Mononuclear cell (primary cell): ENCODE results near the gene VTI1A. TPM values are rescaled to one million over a fixed set of nuclear protein-coding genes. Genes with fewer than 3 reads are reported as not detected.

Experiments
- H3K27me3 ChIP-seq: 2 replicates; pipeline ENCODE4 v1.6.0; 2011; ENCODE audit warnings: low read length, control low read depth; ENCODE audit not compliant: insufficient read depth
- H3K4me1 ChIP-seq: 2 replicates; pipeline ENCODE4 v1.5.1; 2011; ENCODE audit warnings: mild to moderate bottlenecking, low read length, control low read depth; ENCODE audit not compliant: insufficient read depth
- H3K4me3 ChIP-seq: 2 replicates; pipeline ENCODE4 v1.5.1; 2011; ENCODE audit warnings: mild to moderate bottlenecking, low read length, moderate library complexity
- H3K9me3 ChIP-seq: 2 replicates; pipeline ENCODE4 v1.5.1; 2011; ENCODE audit warnings: low read depth, mild to moderate bottlenecking, control low read depth, low read length
- total RNA-seq: library from RNA; depleted of rRNA; stranded (reverse); fragments of >200 nt; gene quantifications from one replicate; pipeline ENCODE4 v1.2.3, GENCODE V29; 2012

Gene VTI1A
- total RNA-seq, 1 donor = 65.4 TPM

DNA sequence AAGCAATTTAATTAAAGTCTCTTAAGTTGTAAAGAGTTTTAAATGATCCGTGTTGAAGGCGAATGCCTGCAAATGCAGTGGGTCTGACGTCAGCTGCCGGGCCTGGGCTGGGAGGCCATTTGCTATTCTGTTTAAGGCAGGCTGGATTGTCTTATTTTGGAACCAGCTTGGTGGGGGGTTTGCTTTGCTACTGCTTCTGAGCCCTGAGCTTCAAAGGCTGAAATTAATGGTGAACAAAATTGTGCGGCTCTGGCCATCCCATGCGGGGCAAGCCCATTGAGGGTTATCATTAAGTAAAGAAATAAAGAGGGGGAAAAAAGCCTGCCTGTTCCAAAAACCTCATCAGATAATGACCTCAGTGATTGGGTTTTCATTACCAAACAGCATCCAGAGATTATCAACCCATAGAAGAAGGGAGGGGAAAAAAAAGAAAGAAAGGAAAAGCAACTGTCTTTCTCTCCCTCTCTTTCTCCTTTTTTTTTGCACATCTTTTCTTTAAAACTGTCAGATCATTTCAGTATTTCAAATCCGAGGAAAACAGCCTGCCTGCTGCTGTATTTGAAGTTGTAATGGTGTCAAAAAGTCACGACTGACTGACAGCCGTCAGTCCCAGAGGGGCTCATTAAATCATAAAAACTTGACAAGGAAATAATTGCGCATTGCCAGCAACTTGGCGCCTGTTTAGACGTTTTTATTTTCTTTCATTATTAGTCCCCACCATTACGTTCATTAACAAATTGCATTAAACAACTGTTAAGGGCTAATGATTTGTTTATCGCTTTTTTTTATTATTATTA lies 371.2 kb downstream of the VTI1A start:
- no peaks in the 10 kb centered on the region for H3K9me3 ChIP-seq
- H3K4me3 ChIP-seq = no peak overlapping the region
- H3K4me1 ChIP-seq = peaks cover 37% of the 10 kb centered on the region
- H3K27me3 ChIP-seq = no peaks in the 10 kb centered on the region

DNA sequence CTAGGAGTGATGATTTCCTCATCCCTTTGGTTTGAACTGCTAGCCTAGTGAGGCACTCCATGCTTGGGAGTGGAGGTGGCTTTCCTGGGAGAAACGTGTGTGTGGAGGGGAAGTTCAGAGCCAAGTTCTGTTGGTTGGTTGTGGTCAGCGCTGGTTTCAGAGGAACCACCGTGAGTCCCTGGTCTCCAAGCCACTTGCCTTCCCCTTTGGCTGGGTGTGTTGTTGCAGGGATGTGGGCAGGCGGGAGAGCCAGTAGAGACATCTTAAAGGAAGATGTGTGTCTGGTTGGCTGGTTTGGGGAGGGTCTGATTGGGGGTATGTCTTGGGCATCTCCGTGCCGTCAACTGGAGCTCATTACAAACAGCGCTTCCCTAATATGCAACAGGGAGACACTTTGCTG lies 372.2 kb downstream of the VTI1A start:
- Histone ChIP-seq H3K9me3 (no peaks in the 10 kb centered on the region), H3K4me3 (no peak overlapping the region), H3K27me3 (no peaks in the 10 kb centered on the region), H3K4me1 (peaks cover 32% of the 10 kb centered on the region)

DNA sequence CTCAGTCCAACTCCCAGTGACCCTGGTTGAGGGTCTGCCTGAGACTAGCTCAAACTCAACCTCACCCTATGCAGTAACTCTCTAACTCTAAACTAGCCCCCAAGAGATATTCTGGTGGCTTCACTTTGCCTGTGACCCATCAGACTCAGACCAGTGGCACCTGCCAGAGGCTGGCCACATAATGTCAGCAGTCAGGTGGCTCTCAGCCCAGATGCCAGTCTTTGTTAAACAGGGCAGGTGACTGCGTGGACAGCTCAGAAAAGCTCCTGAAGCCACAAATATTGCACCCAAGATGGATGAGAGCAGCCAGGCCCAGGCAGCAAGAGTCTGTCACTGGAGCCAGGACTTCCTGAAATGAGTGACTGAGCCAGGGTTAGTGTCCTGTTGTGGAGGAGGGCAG lies 373.3 kb downstream of the VTI1A start:
- Histone ChIP-seq H3K27me3 (no peaks in the 10 kb centered on the region), H3K4me1 (peaks cover 21% of the 10 kb centered on the region), H3K9me3 (no peaks in the 10 kb centered on the region), H3K4me3 (no peak overlapping the region)

DNA sequence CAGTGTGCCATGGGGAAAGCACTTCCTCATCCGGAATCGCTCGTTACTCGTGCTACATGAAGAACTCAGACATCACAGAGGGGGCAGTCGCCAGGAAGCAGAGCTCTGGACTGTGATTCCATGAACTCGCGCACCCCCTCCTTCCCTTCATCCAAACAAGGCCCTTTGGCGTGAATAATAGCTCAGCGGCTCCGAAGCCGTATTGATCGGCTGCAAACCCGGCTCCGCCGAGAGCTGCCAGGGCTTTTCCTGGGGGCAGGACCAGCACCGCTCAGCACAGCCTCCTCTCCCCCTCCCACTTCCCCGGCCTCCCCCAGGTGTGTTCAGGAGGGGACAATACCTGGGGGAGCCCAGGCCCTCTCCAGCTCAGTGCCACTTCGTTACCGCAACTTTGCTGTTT lies 374.0 kb downstream of the VTI1A start:
- H3K9me3 ChIP-seq = no peaks in the 10 kb centered on the region

DNA sequence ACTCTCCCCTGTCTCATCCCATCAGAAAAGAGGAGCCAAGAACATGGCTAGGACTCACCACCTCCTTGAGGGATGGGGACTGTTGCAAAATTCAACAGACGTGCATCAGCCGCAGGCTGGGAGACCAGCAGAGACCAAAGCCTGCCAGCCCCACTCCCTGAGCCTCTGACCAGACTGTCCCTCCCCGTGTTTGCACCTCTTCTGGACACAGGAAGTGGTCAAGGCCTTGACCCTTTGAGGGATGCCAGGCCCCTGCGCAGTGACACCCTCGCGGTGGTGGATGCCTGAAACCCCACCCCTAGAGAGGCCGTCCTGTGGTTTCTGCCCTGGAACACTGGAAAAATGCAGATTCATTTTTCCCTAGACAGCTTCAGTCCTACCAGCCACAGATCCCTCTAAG lies 374.6 kb downstream of the VTI1A start:
- Histone ChIP-seq H3K4me3 (no peak overlapping the region), H3K9me3 (no peaks in the 10 kb centered on the region), H3K27me3 (no peaks in the 10 kb centered on the region), H3K4me1 (peaks cover 11% of the 10 kb centered on the region)

More for the DNA sequence above, 374.0 kb downstream of the VTI1A start:
- H3K27me3 ChIP-seq = no peaks in the 10 kb centered on the region
- H3K4me3 ChIP-seq = no peak overlapping the region
- peaks cover 14% of the 10 kb centered on the region for H3K4me1 ChIP-seq

DNA sequence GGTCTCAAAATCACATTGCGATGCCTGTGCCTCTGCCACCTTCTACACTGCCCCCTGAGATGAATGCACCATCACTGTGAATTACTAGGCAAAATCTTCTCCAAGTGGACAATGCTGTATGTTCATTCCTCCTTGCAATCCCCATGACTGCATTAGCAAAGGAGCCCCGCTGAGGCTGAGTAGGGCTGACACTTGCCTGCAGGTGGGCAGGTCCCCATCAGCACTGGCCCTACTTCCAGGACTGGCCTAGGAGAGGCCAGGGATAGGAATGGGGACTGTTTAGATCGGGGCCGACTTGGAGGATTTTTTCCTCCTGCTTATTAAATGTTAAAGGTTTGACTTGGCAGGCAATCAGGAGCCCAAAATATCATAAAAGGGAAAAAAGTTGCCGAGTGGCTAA lies 376.0 kb downstream of the VTI1A start:
- peaks cover 11% of the 10 kb centered on the region for H3K4me1 ChIP-seq
- H3K4me3 ChIP-seq = no peak overlapping the region
- no peaks in the 10 kb centered on the region for H3K9me3 ChIP-seq
- no peaks in the 10 kb centered on the region for H3K27me3 ChIP-seq

DNA sequence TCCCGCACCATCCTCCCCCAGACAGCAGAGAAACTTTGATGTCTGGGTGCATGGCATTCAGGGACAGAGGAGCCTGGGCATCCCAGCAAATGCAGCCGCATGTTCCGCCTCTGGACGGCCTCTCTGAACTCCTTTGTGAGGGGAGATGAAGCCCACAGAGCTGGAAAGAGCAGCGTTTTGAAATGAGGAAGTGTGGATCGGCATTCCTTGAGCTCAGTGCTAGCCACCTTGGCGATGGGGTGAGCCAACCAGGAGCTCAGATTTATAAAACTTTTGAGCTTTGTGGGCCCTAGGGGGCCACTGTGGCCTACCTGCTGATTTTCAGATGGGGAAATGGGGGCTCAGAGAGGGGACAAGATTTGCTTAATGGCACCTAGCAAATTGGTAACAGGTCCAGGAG lies 376.6 kb downstream of the VTI1A start:
- H3K9me3 ChIP-seq = no peaks in the 10 kb centered on the region
- H3K4me3 ChIP-seq = no peak overlapping the region
- H3K27me3 ChIP-seq = no peaks in the 10 kb centered on the region
- H3K4me1 ChIP-seq = peaks cover 11% of the 10 kb centered on the region

DNA sequence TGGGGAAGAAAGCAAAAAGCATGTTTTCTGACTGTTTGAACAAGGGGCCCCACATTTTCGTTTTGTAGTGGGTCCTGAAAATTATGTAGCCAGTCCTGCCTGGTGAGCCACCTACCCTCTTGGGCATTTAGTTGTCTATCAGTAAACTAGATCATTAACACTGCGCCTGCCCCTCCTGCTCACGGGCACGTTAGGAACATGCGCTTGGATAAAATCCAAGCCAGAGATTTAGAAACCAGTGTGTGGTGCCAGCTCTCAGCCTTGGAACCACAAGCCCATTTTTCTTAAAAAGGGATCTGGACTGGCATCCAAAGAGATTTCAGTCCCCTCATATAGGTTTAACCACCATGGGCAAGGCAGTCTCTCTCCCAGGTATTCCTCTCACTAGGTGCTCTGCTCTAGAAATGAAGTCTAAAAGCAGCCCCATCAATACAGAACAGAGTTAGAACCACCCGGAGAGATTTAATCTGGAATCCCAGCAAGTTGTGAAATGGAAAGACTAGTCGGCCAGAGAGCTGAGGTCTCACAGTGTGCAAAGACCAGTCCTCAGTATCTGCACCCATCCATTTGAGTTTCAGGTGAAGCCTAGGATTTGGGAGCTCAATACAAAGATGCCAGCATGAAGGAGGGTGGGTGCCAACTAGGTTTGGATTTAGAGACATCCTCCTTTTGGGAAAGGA lies 379.1 kb downstream of the VTI1A start:
- Histone ChIP-seq H3K4me3 (no peak overlapping the region), H3K27me3 (no peaks in the 10 kb centered on the region), H3K4me1 (no peaks in the 10 kb centered on the region)

DNA sequence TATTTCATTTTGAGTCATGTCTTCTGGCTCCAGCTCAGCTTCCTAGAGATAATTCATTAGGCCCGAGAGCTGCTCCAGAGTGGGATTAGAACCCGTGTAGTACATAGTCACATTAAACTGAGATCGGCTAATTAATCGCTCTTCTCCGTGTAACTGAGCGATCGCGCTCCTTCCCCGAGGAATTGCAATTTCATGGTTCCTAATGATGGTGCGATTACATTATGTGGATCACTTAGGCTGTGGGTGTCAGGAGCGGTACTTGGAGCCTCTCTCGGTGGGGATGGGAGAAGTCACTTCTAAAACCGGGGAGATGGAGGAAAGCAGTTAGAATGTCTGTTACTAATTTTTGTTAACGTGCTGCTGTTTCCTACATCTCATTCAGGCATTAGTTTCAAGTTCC lies 380.1 kb downstream of the VTI1A start:
- no peak overlapping the region for H3K4me3 ChIP-seq
- no peaks in the 10 kb centered on the region for H3K4me1 ChIP-seq
- H3K9me3 ChIP-seq = no peaks in the 10 kb centered on the region
- H3K27me3 ChIP-seq = no peaks in the 10 kb centered on the region

More for the DNA sequence above, 379.1 kb downstream of the VTI1A start:
- H3K9me3 ChIP-seq = no peaks in the 10 kb centered on the region

DNA sequence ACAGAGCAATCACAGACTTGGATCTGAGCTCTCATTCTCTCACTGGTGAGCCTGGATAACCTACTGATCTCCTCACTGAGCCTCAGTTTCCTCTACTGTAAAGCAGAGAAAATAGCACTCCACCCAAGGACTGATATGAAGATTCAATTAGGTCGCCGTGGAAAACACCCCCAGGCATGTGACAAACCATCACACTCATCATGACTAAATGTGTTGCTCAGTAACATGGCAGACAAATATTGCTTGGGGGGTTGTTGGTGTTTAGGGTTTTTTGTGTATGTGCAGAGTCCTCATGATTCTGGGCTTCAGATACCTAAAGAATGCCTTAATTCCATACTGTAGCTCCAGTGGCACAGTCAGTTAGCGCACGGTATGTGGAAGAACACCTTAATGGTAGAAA lies 380.9 kb downstream of the VTI1A start:
- H3K27me3 ChIP-seq = no peaks in the 10 kb centered on the region
- H3K9me3 ChIP-seq = no peaks in the 10 kb centered on the region
- no peaks in the 10 kb centered on the region for H3K4me1 ChIP-seq
- no peak overlapping the region for H3K4me3 ChIP-seq

DNA sequence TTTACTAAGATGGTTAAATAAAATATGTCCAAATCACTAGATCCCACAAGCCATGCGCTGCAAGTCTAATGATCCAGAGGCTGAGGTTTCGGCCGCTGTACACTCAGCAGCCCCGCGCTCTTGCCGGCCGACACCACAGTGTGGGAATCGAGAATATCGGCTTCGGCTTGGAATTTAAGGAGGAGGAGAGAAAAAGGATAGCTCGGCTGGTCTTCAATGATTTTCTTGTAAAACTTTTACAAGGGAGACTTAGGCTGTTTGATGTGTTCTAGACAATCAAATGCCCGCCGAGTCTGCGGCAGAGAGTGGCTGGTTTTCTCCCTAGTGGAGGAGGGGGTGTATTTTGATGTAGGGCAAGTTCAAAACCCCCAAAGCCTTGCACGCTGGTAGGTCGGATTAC lies 384.8 kb downstream of the VTI1A start:
- no peaks in the 10 kb centered on the region for H3K27me3 ChIP-seq
- H3K9me3 ChIP-seq = no peaks in the 10 kb centered on the region
- no peak overlapping the region for H3K4me3 ChIP-seq
- H3K4me1 ChIP-seq = peaks cover 21% of the 10 kb centered on the region

DNA sequence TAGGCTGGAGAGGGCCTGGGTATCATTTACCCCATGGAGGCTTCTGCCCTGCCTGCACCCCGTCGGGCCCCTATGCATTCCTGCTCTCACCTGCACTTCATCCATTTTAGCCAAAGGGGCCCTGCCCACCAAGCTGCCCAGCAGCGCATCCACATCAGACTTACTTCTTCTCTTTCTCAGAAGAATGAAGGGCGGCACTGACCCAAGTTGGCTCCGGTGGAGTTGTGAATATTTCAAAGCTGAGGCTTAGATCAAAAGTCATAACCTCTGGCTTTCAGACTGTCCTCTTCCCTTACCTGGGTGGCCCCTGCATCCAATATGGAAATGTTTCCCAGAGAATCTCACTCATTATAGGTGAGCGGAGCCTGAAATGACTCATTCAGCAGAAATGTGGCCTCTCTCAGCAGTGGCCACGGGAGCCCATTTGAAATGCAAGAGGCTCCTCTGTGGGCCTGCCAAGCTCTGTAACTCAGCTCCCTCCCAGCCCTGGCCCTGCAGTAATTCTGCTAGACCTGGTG lies 385.4 kb downstream of the VTI1A start:
- peaks cover 21% of the 10 kb centered on the region for H3K4me1 ChIP-seq
- H3K4me3 ChIP-seq = no peak overlapping the region
- H3K9me3 ChIP-seq = no peaks in the 10 kb centered on the region
- no peaks in the 10 kb centered on the region for H3K27me3 ChIP-seq

DNA sequence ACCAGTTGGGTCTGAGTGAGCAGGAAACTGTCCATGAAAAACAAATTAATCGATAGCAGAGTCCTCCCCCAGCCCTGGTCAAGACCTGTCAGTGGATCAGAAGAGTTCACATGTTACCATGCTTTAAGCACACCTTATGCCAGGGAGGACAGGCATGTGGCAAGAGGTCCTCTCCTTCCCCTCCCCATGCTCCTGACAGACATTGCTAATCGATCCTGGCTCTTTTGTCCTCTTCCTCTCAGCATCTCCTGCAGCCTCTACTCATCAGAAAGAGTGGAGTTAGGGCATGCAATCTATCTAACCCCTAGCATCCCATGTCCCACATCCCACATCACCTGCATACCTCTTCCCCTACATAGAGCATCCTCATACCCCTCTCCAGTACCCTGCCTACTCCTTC lies 385.9 kb downstream of the VTI1A start:
- H3K4me1 ChIP-seq = peaks cover 21% of the 10 kb centered on the region
- no peaks in the 10 kb centered on the region for H3K9me3 ChIP-seq
- no peak overlapping the region for H3K4me3 ChIP-seq
- H3K27me3 ChIP-seq = no peaks in the 10 kb centered on the region

DNA sequence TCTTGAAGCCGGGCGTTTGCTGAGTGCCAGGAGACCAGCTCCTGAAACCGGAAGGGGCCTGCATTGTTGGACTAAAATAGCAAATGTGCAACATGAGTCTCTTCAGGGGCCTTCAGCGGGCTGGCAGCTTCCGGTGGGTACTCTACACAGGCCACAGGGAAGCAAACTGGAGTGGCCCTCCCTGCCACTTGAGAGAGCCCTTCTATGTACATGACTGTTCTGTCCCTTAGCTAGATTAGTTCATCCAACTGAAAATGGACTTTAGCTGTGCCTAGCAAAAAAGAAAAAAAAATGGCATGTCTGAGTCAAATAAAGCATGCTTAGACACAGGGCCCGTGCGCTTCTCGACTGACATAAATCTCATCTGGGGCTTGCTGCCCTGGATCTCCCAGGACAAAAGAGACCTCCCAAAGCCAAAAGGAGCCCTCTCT lies 387.8 kb downstream of the VTI1A start:
- Histone ChIP-seq H3K4me3 (no peak overlapping the region), H3K27me3 (no peaks in the 10 kb centered on the region), H3K4me1 (peaks cover 21% of the 10 kb centered on the region), H3K9me3 (no peaks in the 10 kb centered on the region)

DNA sequence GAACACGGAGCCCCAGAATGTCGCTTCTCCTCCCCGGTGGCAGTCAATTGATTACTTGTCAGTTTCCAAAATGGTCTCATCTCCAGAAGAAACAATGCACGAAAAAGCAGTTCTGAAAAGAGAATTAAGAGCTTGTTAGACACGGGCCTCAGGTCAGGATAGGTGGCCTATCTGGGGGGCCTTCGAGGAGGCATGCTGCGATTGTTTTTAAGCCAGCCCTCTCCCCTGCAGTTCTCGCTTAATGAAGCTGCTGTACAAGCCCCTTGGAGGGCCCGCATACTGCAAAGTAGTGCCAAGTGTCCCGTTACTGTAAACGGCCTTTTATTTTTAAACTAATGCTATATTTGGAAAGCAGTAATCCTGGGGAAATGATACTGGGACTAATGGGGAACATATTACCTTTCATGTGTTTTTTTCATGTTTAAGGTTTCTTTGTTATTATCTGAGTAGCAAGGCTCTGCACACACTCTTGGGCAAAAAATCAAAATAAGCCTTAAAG lies 388.3 kb downstream of the VTI1A start:
- no peaks in the 10 kb centered on the region for H3K9me3 ChIP-seq
- H3K4me3 ChIP-seq = no peak overlapping the region
- no peaks in the 10 kb centered on the region for H3K27me3 ChIP-seq
- H3K4me1 ChIP-seq = peaks cover 21% of the 10 kb centered on the region
